PC-3 (cell line): ENCODE data around the gene PCYT2. TPM values are rescaled to one million over a fixed set of nuclear protein-coding genes. Genes with fewer than 3 reads are reported as not detected.

ENCODE experiments used
- ATAC-seq: fragments of 200-7000 bp; cut with Tn5 transposase; 2 replicates; pipeline ENCODE4 v1.9.1; 2020; ENCODE audit warnings: mild to moderate bottlenecking, moderate library complexity
- BruUV-seq: library from RNA; stranded (reverse); fragments of 400-500 nt; replicated peaks from 2 replicates; lab custom pipeline; 2021; lab: Mats Ljungman, UMichigan
- CTCF ChIA-PET: fragments of 300-600 bp; sonication (Branson Sonifier 250); formaldehyde crosslinking; loops from one replicate; lab custom pipeline; 2022; ENCODE audit warnings: antibody characterized with exemption; lab: Charles Lee
- POLR2A ChIA-PET: fragments of 300-600 bp; sonication (Branson Sonifier 250); formaldehyde crosslinking; loops from one replicate; lab custom pipeline; 2022; ENCODE audit warnings: antibody characterized with exemption; ENCODE audit not compliant: unreplicated experiment; lab: Charles Lee
- DNase-seq: peaks from one replicate; pipeline ENCODE4 v3.0.0-alpha.2; 2015
- H2AFZ ChIP-seq: fragments of 300-600 bp; sonication (generic); 2 replicates; pipeline ENCODE4 v1.6.0; 2016; ENCODE audit warnings: antibody characterized with exemption, low read length
- H3F3A ChIP-seq: fragments of 300-600 bp; sonication (generic); one replicate; pipeline ENCODE4 v1.6.0; 2017; ENCODE audit warnings: antibody characterized with exemption, low read length, control low read depth, mild to moderate bottlenecking; ENCODE audit not compliant: unreplicated experiment
- H3K27ac ChIP-seq: fragments of 300-600 bp; sonication (generic); 2 replicates; pipeline ENCODE4 v1.5.1; 2016; ENCODE audit warnings: mild to moderate bottlenecking, low read length
- H3K27me3 ChIP-seq: fragments of 300-600 bp; sonication (generic); 2 replicates; pipeline ENCODE4 v1.6.1; 2016; ENCODE audit warnings: low read length, mixed read lengths
- H3K36me3 ChIP-seq: fragments of 300-600 bp; sonication (generic); 2 replicates; pipeline ENCODE4 v1.6.1; 2016; ENCODE audit warnings: low read depth, mixed run types, low read length, mixed read lengths
- H3K4me1 ChIP-seq: fragments of 300-600 bp; sonication (generic); 2 replicates; pipeline ENCODE4 v1.5.1; 2016; ENCODE audit warnings: low read length; ENCODE audit not compliant: insufficient read depth
- H3K4me2 ChIP-seq: fragments of 300-600 bp; sonication (generic); 2 replicates; pipeline ENCODE4 v1.6.0; 2016; ENCODE audit warnings: low read length
- H3K4me3 ChIP-seq: fragments of 300-600 bp; sonication (generic); 2 replicates; pipeline ENCODE4 v1.5.1; 2016; ENCODE audit warnings: mild to moderate bottlenecking, low read length, mixed read lengths
- H3K79me2 ChIP-seq: fragments of 300-600 bp; sonication (generic); 2 replicates; pipeline ENCODE4 v1.6.1; 2017; ENCODE audit warnings: low read length, mixed read lengths
- H3K9ac ChIP-seq: fragments of 300-600 bp; sonication (generic); 2 replicates; pipeline ENCODE4 v1.6.0; 2016; ENCODE audit warnings: mild to moderate bottlenecking, low read length
- H3K9me2 ChIP-seq: fragments of 300-600 bp; sonication (generic); replicated peaks from 2 replicates; pipeline ENCODE4 v1.6.1; 2016; ENCODE audit warnings: mixed run types, low read length, mixed read lengths
- H3K9me3 ChIP-seq: fragments of 300-600 bp; sonication (generic); 2 replicates; pipeline ENCODE4 v1.6.1; 2016; ENCODE audit warnings: low read length, mixed read lengths
- H4K20me1 ChIP-seq: fragments of 300-600 bp; sonication (generic); 2 replicates; pipeline ENCODE4 v1.6.1; 2016; ENCODE audit warnings: low read length, mixed read lengths
- EZH2 ChIP-seq: fragments of 300-600 bp; sonication (generic); IDR thresholded peaks from one replicate; pipeline ENCODE4 v1.6.1; 2017; ENCODE audit warnings: antibody characterized with exemption, mild to moderate bottlenecking, low read length; ENCODE audit not compliant: unreplicated experiment
- EZH2phosphoT487 ChIP-seq: fragments of 300-600 bp; sonication (generic); IDR thresholded peaks from 2 replicates; pipeline ENCODE4 v1.6.1; 2018; ENCODE audit warnings: mild to moderate bottlenecking, antibody characterized with exemption, low read length, borderline replicate concordance
- intact Hi-C: fragments of 100-400 bp; cut with micrococcal nuclease; formaldehyde crosslinking; loops from 2 replicates; pipeline ENCODE4 v1.9.0; 2023
- total RNA-seq: library from RNA; depleted of rRNA; stranded (reverse); fragments of >200 nt; gene quantifications from 2 replicates; pipeline ENCODE4 v1.2.3, GENCODE V29; 2014
- TF ChIP-seq, protein P1 (sequence below): fragments of 300-600 bp; sonication (generic); conservative IDR thresholded peaks from 2 replicates; pipeline ENCODE4 v1.5.1; 2017; ENCODE audit warnings: antibody characterized with exemption, low read depth, mild to moderate bottlenecking, low read length

Gene PCYT2
- total RNA-seq, 1 experiment from 2014 or later = 33.3 TPM

GRCh38 chr17:81907219-81908145 lies 3.7 kb downstream of the PCYT2 start:
- Histone ChIP-seq H3K79me2 (no peaks in the 10 kb centered on the region), H3K9ac (no peak overlapping the region), H3K27ac (no peak overlapping the region), H4K20me1 (0 out of 2 replicates have a peak, but pooled peaks cover 8% of the 10 kb centered on the region), H3K4me3 (no peak overlapping the region), H3K9me2 (no peaks in the 10 kb centered on the region), H3K36me3 (peaks cover 3% of the 10 kb centered on the region; the same call in 1 of the 2 replicates), H3K9me3 (no peaks in the 10 kb centered on the region), H3K27me3 (no peaks in the 10 kb centered on the region), H3F3A (no peaks in the 10 kb centered on the region), H3K4me2 (no peak overlapping the region), H2AFZ (no peak overlapping the region), H3K4me1 (peaks cover 18% of the 10 kb centered on the region)
- DNase-seq = no peak
- CTCF ChIA-PET = no interaction called here
- TF ChIP-seq, protein P1, sequence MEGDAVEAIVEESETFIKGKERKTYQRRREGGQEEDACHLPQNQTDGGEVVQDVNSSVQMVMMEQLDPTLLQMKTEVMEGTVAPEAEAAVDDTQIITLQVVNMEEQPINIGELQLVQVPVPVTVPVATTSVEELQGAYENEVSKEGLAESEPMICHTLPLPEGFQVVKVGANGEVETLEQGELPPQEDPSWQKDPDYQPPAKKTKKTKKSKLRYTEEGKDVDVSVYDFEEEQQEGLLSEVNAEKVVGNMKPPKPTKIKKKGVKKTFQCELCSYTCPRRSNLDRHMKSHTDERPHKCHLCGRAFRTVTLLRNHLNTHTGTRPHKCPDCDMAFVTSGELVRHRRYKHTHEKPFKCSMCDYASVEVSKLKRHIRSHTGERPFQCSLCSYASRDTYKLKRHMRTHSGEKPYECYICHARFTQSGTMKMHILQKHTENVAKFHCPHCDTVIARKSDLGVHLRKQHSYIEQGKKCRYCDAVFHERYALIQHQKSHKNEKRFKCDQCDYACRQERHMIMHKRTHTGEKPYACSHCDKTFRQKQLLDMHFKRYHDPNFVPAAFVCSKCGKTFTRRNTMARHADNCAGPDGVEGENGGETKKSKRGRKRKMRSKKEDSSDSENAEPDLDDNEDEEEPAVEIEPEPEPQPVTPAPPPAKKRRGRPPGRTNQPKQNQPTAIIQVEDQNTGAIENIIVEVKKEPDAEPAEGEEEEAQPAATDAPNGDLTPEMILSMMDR = peak; percentile 37; the same call in 1 of the 2 replicates
- TF ChIP-seq EZH2 = no peak
- intact Hi-C loops = no loop called here
- no TSS peak for BruUV-seq
- no peak for ATAC-seq
- POLR2A ChIA-PET = no interaction called here

GRCh38 chr17:81906476-81907218 lies 4.6 kb downstream of the PCYT2 start:
- Histone ChIP-seq H3K4me2 (no peak overlapping the region), H2AFZ (no peak overlapping the region), H3K36me3 (no peaks in the 10 kb centered on the region), H3K4me1 (peaks cover 9% of the 10 kb centered on the region), H3K9me2 (no peaks in the 10 kb centered on the region), H3K79me2 (no peaks in the 10 kb centered on the region), H3K27ac (no peak overlapping the region), H3K9me3 (no peaks in the 10 kb centered on the region), H3K9ac (no peak overlapping the region), H3K4me3 (no peak overlapping the region), H3K27me3 (no peaks in the 10 kb centered on the region), H4K20me1 (no peaks in the 10 kb centered on the region), H3F3A (no peaks in the 10 kb centered on the region)
- no peak for ATAC-seq
- POLR2A ChIA-PET = no interaction called here
- no peak for DNase-seq
- TF ChIP-seq EZH2 (no peak), EZH2phosphoT487 (no peak)
- TF ChIP-seq, protein P1 = peak; percentile 68
- CTCF ChIA-PET = no interaction called here
- intact Hi-C loops = no loop called here
- BruUV-seq = no TSS peak
